ENCODE measurements around the gene NOTO.

DNA sequence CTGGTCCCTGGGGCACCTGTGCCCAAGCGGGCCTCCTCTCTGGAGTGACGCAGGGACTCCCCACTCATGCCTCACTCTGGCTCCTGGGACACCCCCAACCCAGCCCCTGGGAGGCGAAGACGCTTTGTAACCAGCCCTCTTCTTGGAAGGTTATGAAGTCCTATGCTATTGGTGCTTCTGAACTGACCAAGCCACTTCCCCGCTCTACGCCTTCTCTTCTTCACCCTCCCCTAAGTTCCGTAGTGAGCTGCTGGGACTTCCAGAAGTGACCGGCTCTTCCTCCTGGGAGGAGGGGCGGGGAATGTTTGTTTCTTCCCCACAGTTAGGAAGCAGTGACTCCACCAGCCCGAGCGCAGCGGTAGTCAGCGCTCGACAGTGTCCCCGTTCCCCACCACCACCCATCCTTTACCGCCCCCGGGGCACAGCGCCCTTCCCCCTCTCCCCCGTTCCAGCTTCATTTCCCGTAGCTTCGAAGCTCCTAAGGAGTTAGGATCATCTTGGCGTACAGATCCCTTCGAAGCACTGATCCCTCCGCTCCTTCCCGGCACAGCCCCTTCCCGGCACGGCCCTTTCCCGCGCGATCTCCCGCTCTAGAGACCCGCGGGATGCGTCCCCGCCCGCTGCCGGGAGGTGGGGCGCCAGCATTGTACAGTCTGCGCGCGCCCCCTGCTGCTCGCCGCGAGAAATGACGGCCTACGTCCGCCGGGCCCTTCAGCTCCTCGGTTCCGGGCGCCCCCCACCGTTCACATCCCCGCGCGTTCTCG is 25.3 kb upstream of the NOTO start:
- TF ChIP-seq, protein P1, sequence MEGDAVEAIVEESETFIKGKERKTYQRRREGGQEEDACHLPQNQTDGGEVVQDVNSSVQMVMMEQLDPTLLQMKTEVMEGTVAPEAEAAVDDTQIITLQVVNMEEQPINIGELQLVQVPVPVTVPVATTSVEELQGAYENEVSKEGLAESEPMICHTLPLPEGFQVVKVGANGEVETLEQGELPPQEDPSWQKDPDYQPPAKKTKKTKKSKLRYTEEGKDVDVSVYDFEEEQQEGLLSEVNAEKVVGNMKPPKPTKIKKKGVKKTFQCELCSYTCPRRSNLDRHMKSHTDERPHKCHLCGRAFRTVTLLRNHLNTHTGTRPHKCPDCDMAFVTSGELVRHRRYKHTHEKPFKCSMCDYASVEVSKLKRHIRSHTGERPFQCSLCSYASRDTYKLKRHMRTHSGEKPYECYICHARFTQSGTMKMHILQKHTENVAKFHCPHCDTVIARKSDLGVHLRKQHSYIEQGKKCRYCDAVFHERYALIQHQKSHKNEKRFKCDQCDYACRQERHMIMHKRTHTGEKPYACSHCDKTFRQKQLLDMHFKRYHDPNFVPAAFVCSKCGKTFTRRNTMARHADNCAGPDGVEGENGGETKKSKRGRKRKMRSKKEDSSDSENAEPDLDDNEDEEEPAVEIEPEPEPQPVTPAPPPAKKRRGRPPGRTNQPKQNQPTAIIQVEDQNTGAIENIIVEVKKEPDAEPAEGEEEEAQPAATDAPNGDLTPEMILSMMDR (IDR thresholded peaks at IDR 0.05): peak in 1 of 3 donors; percentile 91
- no peak for TF ChIP-seq POLR2A (IDR thresholded peaks at IDR 0.05)
